Measurements from ENCODE around the gene PHF11.

PHF11 gene

GRCh38 chr13:49499889-49500660, 4.3 kb downstream of the PHF11 start:
- no peak for DNase-seq

DNA sequence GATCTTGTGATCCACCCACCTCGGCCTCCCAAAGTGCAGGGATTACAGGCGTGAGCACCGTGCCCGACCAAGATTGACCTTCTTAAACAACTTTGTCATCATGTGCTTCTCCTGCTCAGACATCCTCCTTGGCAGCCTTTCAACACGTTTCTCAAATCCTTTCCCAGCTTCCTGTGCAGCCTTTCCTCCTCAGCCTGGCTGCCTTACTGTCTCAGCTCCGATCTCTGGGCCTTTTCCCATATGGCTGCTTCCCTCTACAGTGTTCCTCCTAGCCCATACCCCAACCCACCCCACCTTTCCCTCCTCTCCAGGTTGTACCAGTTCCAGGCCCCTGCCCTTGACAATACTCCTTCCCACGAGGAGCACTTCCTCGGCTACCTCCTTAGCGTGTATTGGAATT, 7.2 kb downstream of the PHF11 start:
- no peak for DNase-seq

GRCh38 chr13:49503951-49504350, 8.2 kb downstream of the PHF11 start:
- no peak for DNase-seq

DNA sequence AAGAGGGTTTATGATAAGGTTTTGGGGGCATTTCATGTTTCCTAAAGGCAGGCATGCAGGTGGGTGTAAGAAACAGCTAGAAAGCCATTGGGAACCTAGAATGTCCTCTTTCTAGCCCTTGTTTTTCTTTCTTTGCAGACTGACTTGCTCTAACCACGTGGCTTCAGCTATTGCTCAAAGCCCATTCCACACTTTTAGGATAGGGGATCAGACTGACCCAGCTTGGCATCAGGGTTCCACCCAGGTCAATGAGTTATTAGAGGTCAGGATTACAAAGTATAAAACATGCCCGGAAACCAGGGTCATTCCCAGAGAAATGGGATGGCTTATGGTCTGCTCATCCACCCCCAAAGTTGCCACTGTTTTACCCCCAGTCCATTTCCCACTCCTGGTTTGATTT, 16.8 kb downstream of the PHF11 start:
- no peak for DNase-seq

- no peak for DNase-seq
Observed at GRCh38 chr13:49516467-49516866, 20.7 kb downstream of the PHF11 start.

GRCh38 chr13:49517461-49517860, 21.7 kb downstream of the PHF11 start:
- DNase-seq = no peak

DNA sequence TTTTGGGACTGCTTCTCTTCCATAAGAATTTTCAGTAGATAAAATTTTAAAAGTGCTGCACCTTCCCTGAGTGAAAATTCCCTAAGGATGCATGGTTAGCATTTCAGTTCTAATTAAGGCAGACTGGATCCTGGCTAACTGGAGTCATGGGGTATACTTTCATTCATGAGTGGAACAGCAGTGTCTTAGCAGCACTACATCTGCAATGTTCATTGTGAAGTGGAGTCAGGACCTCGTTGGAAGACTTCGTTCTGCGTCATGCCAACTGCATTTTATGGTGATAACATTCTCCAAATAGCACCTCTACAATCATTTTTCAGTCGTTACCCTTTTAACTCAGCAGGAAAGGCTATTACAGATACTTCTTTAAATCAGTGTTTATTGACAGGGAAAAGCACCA, 25.5 kb downstream of the PHF11 start:
- DNase-seq = no peak

DNA sequence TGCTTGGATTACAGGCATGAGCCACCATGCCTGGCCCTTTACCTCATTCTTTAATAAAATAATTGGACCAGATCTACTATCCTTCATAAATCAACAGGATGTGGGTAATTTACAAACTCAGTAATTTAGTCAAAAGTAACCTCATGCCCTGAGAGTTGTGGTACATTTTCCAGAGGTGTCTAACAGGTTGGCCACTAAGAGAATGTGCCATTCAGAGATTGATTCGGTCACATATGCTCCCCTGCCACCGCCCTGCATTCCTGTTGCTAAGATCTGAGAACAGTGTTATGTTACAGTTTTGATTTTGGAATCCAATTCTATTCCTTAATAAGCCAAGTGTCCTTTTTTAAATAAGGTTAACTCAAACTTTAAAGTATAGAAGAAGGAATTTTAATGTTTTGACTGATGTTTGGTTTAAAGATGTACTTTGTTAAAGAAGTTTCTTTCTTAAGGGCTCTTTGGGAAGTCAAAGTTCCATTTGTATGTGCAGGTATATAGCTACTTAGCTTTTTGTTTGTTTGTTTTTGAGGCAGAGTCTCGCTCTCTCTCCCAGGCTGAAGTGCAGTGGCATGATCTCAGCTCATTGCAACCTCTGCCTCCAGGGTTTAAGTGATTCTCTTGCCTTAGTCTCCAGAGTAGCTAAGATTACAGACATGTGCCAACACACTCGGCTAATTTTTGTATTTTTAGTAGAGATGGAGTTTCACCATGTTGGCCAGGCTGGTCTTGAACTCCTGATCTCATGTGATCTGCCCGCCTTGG, 29.2 kb downstream of the PHF11 start:
- no peak for DNase-seq

GRCh38 chr13:49527123-49527522, 31.4 kb downstream of the PHF11 start:
- no peak for DNase-seq

- no peak for DNase-seq
Observed at GRCh38 chr13:49528161-49528560, 32.4 kb downstream of the PHF11 start.

GRCh38 chr13:49530457-49530856, 34.7 kb downstream of the PHF11 start:
- DNase-seq = no peak

- no peak for DNase-seq
Observed at GRCh38 chr13:49532593-49532992, 36.8 kb downstream of the PHF11 start.

GRCh38 chr13:49533011-49533410, 37.3 kb downstream of the PHF11 start:
- DNase-seq = no peak

DNA sequence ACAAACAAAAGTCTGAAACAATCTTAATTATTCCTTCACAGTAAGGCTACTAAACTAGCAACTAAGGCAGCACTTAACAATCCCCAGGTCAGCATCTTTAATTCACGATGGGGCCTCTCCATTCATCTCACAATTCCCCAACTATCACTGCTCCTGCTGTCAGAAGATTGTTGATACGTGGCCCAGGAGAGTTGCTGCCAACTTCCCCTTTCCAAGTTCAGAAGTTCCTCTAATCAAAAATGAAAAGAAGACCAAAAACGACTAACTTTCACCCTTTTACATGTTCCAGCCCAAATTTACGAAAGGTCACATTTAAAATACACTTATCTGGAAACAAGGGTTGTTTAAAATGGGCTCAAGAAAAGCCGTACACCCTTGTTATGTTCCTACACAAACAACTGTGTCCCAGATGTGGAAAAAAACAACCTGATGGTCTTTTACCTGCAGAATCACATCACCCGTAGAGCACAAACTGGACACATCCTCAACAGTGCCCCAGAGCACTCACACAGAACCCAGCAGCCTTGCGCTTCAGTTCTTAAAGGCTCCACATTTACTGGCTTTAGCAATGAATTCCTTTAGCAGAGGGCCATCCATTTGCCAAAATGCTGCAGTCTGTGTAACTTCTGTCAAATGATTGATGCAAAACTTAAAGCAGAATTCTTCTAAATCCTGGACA, 38.0 kb downstream of the PHF11 start:
- DNase-seq = no peak

DNA sequence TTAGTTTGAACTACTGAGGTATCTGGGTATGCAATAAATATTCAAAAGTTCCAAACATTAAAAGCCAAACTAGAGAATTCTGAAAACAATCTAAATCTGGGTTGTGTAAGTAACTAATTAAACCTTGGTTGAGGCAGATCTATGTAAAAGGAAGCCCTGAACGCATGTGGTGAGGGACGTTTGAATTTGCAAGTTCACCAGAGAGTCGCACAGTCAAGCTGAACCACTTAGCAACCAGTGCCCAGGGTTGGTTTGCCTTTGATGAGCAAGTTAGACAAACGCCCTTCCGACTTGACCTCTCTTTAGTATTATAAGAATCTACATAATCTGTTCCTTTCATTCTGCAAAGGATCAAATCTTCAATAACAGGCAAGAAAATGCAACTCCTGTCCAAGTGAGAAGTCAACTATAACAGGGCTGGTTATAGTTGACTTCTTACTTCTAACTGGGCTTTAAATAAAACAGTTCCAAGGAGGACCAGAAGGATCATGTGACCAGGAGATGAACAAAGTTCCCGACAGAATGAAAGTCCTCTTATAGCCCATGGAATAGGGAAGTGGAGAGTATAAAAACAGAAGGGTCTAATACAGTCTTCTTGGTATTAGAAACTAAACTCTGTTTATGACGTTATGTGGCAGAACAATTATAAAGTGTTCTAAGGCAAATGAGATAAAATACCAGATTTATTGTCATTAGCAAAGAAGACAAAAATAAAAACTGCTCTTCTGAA, 40.6 kb downstream of the PHF11 start:
- DNase-seq = no peak

- DNase-seq = no peak
Observed at GRCh38 chr13:49538404-49538803, 42.7 kb downstream of the PHF11 start.

GRCh38 chr13:49539313-49539712, 43.6 kb downstream of the PHF11 start:
- no peak for DNase-seq

DNA sequence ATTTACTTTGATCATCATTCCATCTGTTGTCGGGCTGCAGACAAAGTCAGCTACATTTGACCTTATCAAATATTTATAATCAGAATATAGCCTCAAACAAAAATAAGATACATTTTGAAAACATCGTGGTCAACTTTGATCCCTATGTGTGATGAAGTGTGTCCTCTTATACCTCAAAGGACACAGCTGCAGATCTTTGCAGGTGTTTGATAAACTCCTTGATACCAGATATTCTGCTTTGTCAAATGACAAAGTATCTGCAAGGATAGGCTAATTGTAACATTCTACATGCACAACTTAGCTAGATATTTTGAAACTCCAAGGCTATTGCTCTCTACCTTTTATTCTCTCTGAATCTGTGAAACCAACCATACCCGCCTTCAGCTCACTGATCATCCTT, 44.0 kb downstream of the PHF11 start:
- DNase-seq = no peak

DNA sequence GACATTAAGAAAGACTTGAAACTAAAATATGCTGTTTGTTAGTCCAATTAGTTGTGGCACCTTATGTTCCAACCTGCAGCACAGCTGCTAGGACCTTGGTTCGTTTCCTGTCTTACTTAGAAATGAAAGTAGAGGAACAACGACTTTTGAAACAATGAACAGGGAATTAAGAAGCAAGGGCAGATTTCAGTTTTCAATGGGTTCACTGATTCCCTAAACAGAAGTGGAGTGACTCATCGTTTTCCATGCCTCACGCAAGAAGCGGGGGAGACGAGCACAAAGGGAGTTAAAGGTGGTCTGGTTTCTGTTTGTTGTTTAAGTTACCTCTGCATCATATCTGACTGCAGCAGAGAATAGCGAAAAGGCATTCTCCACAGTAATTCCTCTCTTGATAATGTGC, 44.8 kb downstream of the PHF11 start:
- DNase-seq = peak; percentile 37

- DNase-seq = no peak
Observed at GRCh38 chr13:49543656-49544055, 47.9 kb downstream of the PHF11 start.

DNA sequence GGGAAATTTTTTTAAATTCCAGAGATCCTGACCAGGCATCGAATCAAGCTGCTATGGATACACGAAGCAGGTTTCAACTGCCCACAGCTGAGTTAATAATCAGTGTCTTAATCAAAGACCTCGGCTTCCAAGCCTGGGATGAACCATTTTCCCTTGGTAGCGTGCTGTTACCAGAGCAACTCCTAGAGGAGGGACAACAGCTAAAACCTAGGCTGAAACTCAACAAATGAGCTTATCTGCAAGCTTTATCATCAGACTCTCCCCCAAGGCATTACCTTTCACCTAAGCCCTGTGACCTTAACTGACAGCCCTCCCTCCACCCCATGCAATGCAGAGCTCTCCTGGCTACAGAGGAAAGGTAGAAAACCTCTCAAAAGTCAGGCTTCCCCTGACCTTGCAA, 49.9 kb downstream of the PHF11 start:
- no peak for DNase-seq

DNA sequence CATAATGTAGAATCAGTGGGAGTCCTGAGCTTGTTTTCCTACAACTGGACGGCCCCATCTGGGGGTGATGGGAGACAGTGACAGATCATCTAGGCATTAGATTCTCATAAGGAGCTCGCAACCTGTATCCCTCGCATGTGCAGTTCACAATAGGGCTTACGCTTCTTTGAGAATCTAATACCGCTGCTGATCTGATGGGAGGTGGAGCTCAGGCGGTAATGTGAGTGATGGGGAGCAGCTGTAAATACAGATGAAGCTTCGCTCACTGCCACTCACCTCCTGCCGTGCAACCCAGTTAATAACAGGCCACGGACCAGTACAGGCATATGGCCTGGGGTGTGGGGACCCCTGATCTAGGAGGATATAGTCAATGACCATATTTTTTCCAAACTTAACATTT, 50.8 kb downstream of the PHF11 start:
- no peak for DNase-seq

GRCh38 chr13:49549289-49549688, 53.5 kb downstream of the PHF11 start:
- DNase-seq = no peak

Data from NCI-H226 (cell line).